Left hindlimb (tissue), 1 donor: ENCODE measurements around the gene DHRS7.
"Not testable (repeated sequence)": the region's sequence is repeated elsewhere in the genome, so short reads cannot be mapped to it uniquely, and the experiment has no call there.

ENCODE experiments used
- DNase-seq: peaks from one replicate; pipeline ENCODE4 v3.0.0-alpha.2; 2018

DHRS7 gene

DNA sequence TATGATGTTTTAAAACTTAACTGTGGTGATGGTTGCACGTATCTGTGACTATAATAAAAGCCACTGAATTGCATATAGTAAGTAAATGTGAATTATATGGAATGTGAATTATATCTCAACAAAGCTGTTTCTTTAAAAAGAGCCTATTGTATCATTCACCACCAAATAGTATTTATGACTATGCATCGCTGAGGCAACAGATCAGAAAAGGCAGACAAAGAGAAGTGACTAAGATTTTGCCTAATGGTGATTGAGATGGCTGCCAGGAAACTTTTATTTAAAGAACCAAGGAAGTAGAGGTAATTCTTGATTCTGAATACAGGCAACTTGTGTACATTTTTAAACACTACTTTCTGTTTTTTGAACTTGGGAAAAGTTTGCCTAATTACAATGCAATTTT, 31.7 kb downstream of the DHRS7 start:
- DNase-seq, result no peak

DNA sequence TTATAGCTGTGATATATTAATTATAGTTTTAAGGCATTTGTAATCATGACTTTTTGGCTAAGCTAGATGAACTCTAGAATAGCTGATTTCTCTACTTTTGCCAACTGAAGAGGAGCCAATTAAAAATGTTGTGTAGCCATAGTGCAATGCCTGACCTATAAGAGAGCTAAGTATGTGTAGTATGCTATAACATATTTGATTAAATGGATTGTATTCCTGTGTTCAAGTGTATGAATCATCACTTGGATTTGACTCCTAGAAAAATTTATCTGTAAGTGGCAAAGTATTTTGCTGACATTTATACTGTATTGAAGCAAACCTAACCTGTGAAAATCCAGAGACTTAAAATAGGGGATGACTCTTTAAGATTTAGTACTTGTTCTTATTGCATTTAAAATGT, 39.3 kb downstream of the DHRS7 start:
- DNase-seq, result no peak

DNA sequence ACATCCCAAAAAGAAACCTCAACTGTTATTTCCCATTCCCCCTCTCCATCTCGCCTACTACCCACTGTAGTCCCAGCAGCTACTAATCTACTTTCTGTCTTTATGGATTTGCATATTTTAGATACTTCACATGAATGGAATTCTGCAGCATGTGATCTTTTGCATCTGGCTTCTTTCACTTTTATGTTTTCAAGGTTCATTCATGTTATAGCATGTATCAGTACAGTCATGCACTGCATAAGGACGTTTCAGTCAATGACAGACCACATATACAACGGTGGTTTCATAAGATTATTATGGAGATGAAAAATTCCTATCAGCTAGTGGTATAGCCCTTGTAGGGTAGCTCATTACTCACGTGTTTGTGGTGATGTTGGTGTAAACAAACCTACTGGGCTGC, 49.0 kb downstream of the DHRS7 start:
- no peak for DNase-seq

DNA sequence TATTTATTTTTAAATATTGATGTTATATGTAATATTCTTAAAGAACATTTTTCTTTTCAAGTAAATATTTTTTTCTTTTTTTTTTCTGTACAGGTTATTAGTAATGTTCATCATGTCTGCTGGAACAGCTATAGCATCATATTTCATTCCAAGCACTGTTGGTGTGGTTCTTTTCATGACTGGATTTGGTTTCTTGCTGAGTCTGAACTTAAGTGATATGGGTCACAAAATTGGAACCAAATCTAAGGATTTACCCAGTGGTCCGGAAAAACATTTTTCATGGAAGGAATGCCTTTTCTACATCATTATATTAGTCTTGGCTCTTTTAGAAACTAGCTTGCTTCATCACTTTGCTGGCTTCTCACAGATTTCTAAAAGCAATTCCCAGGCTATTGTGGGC, 50.3 kb downstream of the DHRS7 start:
- DNase-seq, result no peak

DNA sequence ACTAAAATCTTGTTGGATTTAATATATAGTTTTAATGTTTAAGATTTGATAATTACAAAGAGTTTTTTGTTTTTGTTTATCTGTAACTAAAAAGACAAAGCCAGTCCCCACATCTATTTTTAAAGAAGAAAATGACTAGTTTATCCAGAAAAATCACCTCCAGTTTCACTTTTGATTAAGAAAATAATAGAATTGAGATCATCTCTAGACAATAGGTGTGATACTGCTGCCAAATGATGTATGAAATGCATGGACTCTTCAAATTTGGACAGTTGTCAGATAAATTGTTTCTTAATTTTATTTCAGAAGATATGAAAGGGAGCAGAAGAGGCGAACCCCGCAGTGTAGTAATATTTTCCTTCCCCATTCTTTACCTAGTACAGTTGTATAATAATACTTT, 53.5 kb downstream of the DHRS7 start:
- no peak for DNase-seq

DNA sequence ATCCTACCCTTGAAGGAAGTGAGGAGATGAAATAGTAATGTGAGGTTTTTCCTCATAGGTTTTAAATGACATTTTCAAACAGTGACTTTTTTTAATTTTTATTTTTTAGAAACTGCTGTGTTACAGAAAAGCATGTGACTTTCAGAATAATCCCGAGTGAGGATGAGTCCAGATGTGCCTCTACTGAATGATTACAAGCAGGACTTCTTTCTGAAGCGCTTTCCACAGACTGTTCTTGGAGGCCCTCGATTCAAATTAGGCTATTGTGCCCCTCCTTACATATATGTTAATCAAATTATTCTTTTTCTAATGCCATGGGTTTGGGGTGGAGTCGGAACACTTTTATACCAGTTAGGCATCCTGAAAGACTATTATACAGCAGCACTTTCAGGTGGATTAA, 57.7 kb downstream of the DHRS7 start:
- DNase-seq, result no peak

DNA sequence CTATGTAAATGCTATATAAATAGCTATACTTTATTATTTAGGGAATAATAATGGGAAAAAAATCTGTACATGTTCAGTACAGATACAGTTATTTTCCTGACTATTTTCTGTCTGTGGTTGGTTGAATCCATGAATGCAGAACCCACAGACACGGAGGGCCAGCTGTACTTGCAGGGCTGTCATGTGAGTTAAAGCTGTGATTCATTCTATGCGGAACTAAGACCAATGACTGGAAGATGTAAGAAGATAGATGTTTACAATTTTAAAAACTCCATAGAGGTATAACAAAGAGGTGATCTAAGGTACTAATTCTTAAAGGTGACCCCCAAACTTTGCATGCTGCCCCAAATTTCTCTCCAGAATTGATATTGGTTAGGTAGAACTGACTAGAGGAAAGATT, 58.9 kb downstream of the DHRS7 start:
- DNase-seq, result no peak

DNA sequence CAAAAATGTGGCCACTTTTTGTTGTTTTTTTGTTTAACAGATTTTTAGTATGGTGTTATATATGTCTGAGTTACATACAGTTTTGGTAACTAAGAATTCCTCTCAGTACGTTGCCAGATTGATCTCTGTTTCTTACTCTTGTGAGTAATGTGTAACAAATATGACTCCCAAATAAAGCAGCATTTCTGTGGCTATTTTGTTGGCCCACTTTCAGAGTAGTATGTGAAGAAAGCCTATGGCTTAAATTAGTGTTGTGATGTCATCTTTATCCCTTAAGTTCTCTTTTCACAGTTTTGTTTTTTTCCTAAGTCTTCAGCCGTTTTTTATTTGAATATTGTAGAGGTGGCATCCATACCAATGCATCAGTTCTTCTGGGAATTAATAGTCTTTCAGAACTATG, 62.8 kb downstream of the DHRS7 start:
- DNase-seq, result no peak

DNA sequence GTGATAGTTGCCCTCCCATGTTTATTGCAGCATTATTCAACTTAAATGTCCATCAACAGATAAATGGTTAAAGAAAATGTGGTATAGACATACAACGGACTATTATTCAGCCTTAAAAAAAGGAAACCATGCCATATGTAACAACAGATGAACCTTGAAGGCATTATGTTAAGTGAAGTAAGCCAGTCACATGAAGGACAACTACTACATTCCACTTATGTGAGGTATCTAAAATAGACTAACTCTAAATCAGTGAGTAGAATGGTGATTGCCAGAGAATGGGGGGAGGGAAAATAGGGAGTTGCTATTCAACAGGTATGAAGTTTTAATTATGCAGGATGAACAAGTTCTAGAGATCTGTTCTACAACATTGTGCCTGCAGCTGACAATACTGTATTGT, 63.4 kb downstream of the DHRS7 start:
- no peak for DNase-seq

DNA sequence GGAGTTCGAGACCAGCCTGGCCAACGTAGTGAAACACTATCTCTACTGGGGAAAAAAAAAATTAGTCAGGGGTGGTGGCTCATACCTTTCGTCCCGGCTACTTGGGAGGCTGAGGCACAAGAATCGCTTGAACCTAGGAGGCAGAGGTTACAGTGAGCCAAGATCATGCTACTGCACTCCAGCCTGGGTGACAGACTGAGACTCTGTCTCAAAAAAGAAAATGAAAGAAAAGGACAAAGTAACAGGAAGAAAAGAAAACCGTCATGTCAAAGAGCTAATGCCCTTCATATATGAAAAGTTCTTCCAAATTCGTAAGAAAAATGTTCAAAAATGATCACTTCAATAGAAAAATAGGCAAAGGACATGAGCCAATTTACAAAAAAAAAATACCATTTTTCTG, 65.3 kb downstream of the DHRS7 start:
- DNase-seq, result not testable (repeated sequence)

DNA sequence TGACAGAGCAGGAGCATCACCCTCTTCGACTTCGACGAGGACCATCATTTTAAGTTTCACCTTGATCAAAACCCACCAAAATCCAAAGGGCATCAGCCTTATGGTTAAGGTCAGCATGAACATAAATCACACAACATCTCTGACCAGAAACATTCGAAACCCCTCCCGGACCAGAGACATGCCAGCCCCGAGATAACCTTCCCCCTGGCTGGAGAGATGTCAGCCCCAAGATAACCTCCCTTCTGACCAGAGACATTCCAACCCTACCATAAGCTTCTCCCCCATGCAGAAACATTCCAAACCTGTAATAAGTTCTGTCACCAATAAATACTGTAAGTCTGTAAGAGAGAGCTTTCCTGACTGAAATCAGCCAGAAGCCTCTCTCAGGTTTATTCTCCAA, 67.2 kb downstream of the DHRS7 start:
- no peak for DNase-seq

DNA sequence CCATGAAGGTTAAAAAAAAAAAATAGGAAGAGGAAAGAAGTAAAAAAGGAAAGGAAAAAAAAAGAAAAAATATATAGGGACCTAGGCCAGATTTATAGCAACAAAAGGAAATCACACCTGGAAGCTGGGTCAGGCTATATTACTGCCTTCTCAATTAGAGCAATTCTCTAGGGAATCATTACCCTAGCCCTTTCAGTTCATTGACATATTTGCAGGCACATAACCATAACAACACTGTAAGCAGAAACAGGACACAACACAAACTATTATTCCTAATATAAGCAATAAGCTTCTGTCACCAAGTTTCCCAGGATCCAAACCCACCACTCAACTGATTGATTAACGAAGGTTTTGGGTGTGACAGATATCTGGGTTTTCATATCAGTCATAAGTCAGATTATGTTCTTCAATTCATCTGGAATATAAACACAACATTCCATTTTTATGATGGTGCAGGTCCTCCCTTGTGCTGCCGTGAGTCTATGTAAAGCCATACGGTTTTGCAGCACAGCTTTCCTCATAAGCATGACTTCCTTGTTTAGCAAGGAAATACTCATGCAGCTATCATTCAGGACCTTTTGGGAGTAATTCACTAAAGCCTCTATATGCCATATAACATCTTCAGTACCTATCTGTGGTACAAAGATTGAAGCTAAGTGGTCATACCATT, 69.3 kb downstream of the DHRS7 start:
- DNase-seq, result no peak

DNA sequence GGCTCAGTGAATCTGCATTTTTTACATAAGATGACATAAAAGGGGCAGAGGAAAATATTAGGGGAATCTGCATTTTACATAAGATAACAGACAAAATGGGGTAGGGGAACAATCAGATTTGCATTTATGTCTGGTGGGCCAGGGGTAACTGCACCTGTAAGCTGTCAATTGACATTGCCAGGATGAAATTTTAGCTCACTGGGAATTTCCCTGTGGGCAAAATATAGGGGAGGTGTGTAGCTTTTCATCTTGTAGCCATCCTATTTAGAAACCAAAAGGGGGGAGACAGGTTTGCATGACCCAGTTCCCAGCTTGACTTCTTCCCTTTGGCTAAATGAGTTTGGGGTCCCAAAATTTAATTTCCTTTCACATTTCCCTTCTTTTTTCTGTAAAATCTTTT, 70.0 kb downstream of the DHRS7 start:
- DNase-seq, result no peak

DNA sequence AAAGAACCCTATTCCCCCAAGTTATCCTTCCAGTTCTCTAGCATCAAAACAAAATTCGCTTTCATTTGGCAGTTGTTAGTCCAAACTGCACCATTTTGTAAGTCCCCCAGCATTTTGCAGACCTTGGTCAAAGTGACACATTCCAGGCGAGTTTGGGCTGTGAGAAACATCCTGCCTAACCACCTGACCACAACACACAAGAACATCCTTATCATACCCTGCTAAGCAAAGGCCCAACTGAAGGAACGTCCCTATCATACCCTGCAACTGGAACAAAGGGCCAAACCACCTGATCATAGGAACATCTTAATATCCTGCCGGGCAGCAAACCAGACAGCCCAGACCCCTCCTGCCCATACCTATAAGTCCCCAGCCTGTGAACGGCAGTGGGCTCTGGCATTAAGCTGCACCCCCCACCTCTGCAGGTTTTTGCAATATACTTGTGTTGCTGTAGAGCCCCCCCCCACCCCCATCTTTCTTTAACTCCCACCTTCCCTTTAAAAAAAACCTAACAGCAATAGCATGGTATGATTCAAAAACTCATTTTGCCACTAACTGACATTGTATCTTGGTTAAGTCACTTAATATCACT, 70.8 kb downstream of the DHRS7 start:
- DNase-seq, result no peak
